PFSK-1 (cell line): ENCODE measurements around the gene RASSF7.

Experiments
- FOXP2 ChIP-seq: optimal IDR thresholded peaks from 2 replicates; pipeline ENCODE3; 2011; ENCODE audit warnings: borderline replicate concordance, control low read depth, inconsistent platforms; ENCODE audit not compliant: insufficient read depth; ENCODE audit errors: extremely low read length, extremely low read depth
- POLR2AphosphoS5 ChIP-seq: IDR thresholded peaks from 2 replicates; pipeline ENCODE4 v1.6.1; 2012; ENCODE audit warnings: low read depth, mild to moderate bottlenecking, control low read depth, low read length, moderate library complexity
- REST ChIP-seq, 2 experiments: IDR thresholded peaks; 2 replicates each; pipeline versions ENCODE4 v1.6.1 to v1.8.0; 2011 to 2012; ENCODE audit warnings: low read depth in 2 of 2, low read length in 2 of 2, control low read depth in 1 of 2, inconsistent platforms in 1 of 2, mild to moderate bottlenecking in 1 of 2, moderate library complexity in 1 of 2; ENCODE audit not compliant: insufficient read depth in 1 of 2
- SIN3A ChIP-seq: IDR thresholded peaks from 2 replicates; pipeline ENCODE4 v1.6.1; 2012; ENCODE audit warnings: mild to moderate bottlenecking, low read length, moderate library complexity, borderline replicate concordance; ENCODE audit not compliant: insufficient read depth
- TAF1 ChIP-seq: IDR thresholded peaks from 2 replicates; pipeline ENCODE4 v1.6.1; 2012; ENCODE audit warnings: low read length, control low read depth, borderline replicate concordance; ENCODE audit not compliant: insufficient read depth

DNA sequence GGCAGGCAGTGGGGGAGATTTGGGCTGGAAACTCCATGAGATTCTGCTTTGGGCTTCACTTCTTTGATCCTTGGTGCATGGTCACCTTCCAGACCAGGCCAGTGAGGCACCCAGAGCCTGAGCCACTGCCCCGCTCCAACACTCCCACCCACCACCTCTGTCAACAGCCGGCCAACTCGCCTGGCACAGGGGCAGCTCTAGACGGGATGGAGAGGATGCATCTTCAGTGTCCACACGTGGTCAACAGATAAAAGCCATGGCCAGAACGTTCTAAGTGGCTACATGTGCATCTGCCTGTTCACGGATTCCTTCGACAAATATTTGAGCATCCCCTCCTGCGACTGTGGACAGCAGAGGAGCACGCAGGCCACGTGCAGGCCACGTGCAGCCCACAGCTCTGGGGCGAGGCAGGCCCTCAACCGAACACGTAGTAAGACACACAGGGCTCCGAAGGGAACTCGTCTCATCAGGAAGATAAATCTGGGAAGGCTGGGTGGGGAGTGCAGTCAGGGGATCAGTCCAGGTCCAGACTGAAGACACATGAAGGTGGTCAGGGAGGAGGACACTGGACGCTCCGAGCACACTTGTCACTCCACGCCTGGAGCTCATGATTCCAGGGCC is 22.2 kb upstream of the RASSF7 start:
- TF ChIP-seq REST (IDR thresholded peaks at IDR 0.05; ENCODE audit: insufficient read depth in 1 of 2, low read depth in 2 of 2, low read length in 2 of 2) (no peak), SIN3A (no peak), TAF1 (no peak), POLR2AphosphoS5 (no peak), FOXP2 (no peak)
